Adrenal gland (tissue), 12 donors: Measurements from ENCODE around the gene MAN1C1. TPM values are rescaled to one million over a fixed set of nuclear protein-coding genes. Genes with fewer than 3 reads are reported as not detected.

Experiments
- DNase-seq, 7 donors: peaks; one replicate each; pipeline ENCODE4 v3.0.0-alpha.2; 2019 to 2020
- H3K27ac ChIP-seq, 5 donors: fragments of 200-600 bp; sonication (generic) in 4 of 5; 1 replicate in 3 of 5; 2 replicates in 2 of 5; pipeline versions ENCODE4 v1.5.1 to v1.8.0; 2016 to 2020; ENCODE audit warnings: mild to moderate bottlenecking in 1 of 5
- H3K27me3 ChIP-seq: fragments of 200-600 bp; 2 replicates; pipeline ENCODE4 v1.8.0; 2021
- H3K36me3 ChIP-seq, 2 donors: fragments of 200-600 bp; replicated peaks in 1 of 2; 1 replicate in 1 of 2; 2 replicates in 1 of 2; pipeline versions ENCODE4 v1.5.1 to v1.8.0; 2018 to 2022
- H3K4me1 ChIP-seq, 2 donors: fragments of 200-600 bp; replicated peaks in 1 of 2; 1 replicate in 1 of 2; 2 replicates in 1 of 2; pipeline versions ENCODE4 v1.5.1 to v1.8.0; 2018 to 2021
- H3K4me3 ChIP-seq, 4 donors: fragments of 200-600 bp; sonication (generic) in 3 of 4; one replicate each; pipeline ENCODE4 v1.5.1; 2016 to 2018
- H3K9me3 ChIP-seq, 3 donors: fragments of 200-600 bp; sonication (generic) in 1 of 3; replicated peaks in 1 of 3; 1 replicate in 2 of 3; 2 replicates in 1 of 3; pipeline versions ENCODE4 v1.5.1 to v1.8.0; 2016 to 2021
- CTCF ChIP-seq, 6 experiments: fragments of 450-650 bp in 4 of 6; fragments of 200-600 bp in 2 of 6; sonication (generic) in 1 of 6; IDR thresholded peaks; 1 replicate in 5 of 6; 2 replicates in 1 of 6; pipeline versions ENCODE4 v1.5.1 to v1.8.0; 2016 to 2021; ENCODE audit warnings: antibody characterized with exemption in 6 of 6, mild to moderate bottlenecking in 2 of 6, moderate library complexity in 1 of 6
- POLR2A ChIP-seq, 2 donors: fragments of 450-650 bp; IDR thresholded peaks; one replicate each; pipeline ENCODE4 v1.6.1; 2017; ENCODE audit warnings: antibody characterized with exemption in 2 of 2, mild to moderate bottlenecking in 2 of 2, moderate library complexity in 1 of 2
- WGBS, 4 donors: extraction: QIAGEN DNeasy Blood & Tissue Kit in 2 of 4; methylation state at CpG; one replicate each; pipeline versions ENCODE4 v1.1.5 to v1.1.7; 2013 to 2017; 5-methylcytosine and 5-hydroxymethylcytosine counted together
- intact Hi-C, 2 donors: fragments of 100-400 bp; cut with DNase I; formaldehyde crosslinking; loops; one replicate each; pipeline versions ENCODE4 v1.14.1 to v1.15.0; 2022 to 2023
- polyA plus RNA-seq, 3 donors: library from polyadenylated mRNA; stranded (reverse); fragments of 200-250 nt in 2 of 3; fragments of 350-450 nt in 1 of 3; fragmentation: Illumina TruSeq in 1 of 3; extraction: RNeasy Lipid Tissue Mini Kit (QIAGEN cat#74804) in 1 of 3; gene quantifications; one replicate each; pipeline ENCODE4 v1.2.3, GENCODE V29; 2013 to 2014
- total RNA-seq, 9 donors: library from RNA; depleted of rRNA in 4 of 9; stranded (reverse); fragments of >200 nt in 4 of 9; fragments of 120-200 nt in 1 of 9; fragmentation: NEBNext Ultra II Directional in 1 of 9; extraction: Animal tissue kit (Norgen Biotek cat#: 25700) in 1 of 9; gene quantifications; one replicate each; pipeline versions ENCODE4 v1.1.0 to v1.2.4, GENCODE V29; 2013 to 2023
- donor health status: healthy with polysubstance abuse.
- donor health status: Bipolar disorder and iron deficiency.
- donor health status: DM: yes; HTN: yes; CAD: no.
- donor health status: DM: no; HTN: no; CAD: no.
- donor health status: DM: no; HTN: no; CAD: no.
- donor health status: DM: yes; HTN: yes; CAD: no.

Gene MAN1C1
- total and polyA plus RNA-seq, 12 donors: 2.7 to 58.7 (median 27.7) TPM

DNA sequence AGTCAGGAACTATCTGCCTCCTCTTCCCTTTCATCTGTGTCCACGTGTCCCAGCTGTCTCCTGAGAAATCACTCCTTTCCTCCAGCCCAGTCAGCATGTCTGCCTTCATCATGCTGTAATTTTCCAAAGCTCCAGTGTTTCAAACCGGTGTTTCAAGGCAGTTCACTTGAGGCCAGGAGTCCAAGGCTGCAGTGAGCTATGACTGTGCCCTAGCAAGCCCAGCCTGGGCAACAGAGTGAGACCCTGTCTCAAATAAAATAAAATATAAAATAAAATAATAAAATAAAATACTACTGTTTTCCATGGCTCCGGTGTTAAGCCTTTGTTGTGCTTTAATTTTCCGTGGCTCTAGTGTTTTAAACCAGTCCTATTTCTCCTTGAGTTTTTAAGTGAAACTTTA lies 175.5 kb downstream of the MAN1C1 start:
- TF ChIP-seq CTCF (IDR thresholded peaks at IDR 0.05) (no peak), POLR2A (IDR thresholded peaks at IDR 0.05) (no peak)
- peak in 1 of 7 donors; percentile 47 for DNase-seq
- Histone ChIP-seq H3K4me1 (peaks cover 0 to 7% of the 10 kb centered on the region in 2 donors), H3K27me3 (no peaks in the 10 kb centered on the region), H3K27ac (no peak overlapping the region), H3K4me3 (no peak overlapping the region), H3K9me3 (no peaks in the 10 kb centered on the region), H3K36me3 (no peaks in the 10 kb centered on the region)
- 51 to 58% (median 56%) methylated on average over 4 of the region's 4 CpGs for WGBS, 4 donors
- intact Hi-C loops: loop anchor here in 1 of 2 donors (10.0 kb wide), 1 partner anchor 87 kb away; no protein-coding TSS in a partner anchor

- H3K27ac ChIP-seq: peak overlapping the region in 1 of 5 donors; percentile 61
- H3K36me3 ChIP-seq: no peaks in the 10 kb centered on the region
- intact Hi-C loops: loop anchor here in 1 of 2 donors (10.0 kb wide), 1 partner anchor 89 kb away; no protein-coding TSS in a partner anchor
- whole genome bisulfite sequencing, 4 donors: 57 to 87% (median 66%) methylated on average over 7 of the region's 7 CpGs
- H3K4me3 ChIP-seq: no peak overlapping the region
- TF ChIP-seq CTCF (IDR thresholded peaks at IDR 0.05) (no peak), POLR2A (IDR thresholded peaks at IDR 0.05) (no peak)
- no peak for DNase-seq
- H3K4me1 ChIP-seq: no peaks in the 10 kb centered on the region
- no peaks in the 10 kb centered on the region for H3K27me3 ChIP-seq
- H3K9me3 ChIP-seq: no peaks in the 10 kb centered on the region
Measured at GRCh38 chr1:25793585-25794170, 177.1 kb downstream of the MAN1C1 start.

DNA sequence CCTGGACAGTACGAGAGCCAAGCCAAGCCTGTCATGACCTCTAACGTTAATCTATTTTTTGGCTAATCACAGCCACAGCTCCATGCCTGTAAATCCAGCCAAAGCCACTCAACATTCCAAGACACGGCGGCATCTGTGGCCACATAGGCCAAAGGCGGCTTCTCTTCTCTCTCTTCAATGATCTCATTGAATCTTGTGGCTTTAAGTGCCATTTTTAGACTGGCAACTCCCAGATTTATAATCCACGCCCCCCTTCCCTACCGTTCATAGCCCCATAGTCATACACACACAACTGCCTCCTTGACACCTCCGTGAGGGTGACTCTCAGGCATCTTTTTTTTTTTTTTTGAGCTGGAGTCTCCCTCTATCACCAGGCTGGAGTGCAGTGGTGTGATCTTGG lies 177.7 kb downstream of the MAN1C1 start:
- intact Hi-C loops: loop anchor here in 1 of 2 donors (10.0 kb wide), 1 partner anchor 90 kb away; no protein-coding TSS in a partner anchor
- Histone ChIP-seq H3K27me3 (no peaks in the 10 kb centered on the region), H3K27ac (no peak overlapping the region), H3K4me3 (no peak overlapping the region), H3K36me3 (no peaks in the 10 kb centered on the region), H3K4me1 (peaks cover 0 to 2% of the 10 kb centered on the region in 2 donors), H3K9me3 (no peaks in the 10 kb centered on the region)
- no peak for DNase-seq
- 63 to 80% (median 67%) methylated on average over 8 of the region's 8 CpGs for WGBS, 4 donors
- TF ChIP-seq CTCF (IDR thresholded peaks at IDR 0.05) (no peak), POLR2A (IDR thresholded peaks at IDR 0.05) (no peak)

DNA sequence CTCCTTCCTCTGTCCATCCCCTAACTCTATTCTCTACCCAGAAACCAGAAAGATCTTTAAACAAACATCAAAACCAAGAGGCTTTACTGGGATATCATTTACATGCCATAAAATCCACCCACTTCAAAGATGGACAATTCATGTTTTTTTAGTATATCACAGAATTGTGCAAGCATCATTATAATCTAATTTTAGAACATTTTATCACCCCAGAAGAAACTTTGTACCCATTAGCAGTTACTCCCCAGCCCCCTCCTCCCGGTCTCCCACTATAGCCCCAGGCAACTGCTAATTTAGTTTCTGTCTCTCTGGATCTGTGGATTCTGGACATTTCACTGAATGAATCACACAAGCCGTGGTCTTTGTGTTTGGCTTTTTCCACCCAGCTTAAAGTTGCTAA lies 178.6 kb downstream of the MAN1C1 start:
- Histone ChIP-seq H3K36me3 (no peaks in the 10 kb centered on the region), H3K9me3 (no peaks in the 10 kb centered on the region), H3K27me3 (no peaks in the 10 kb centered on the region), H3K27ac (no peak overlapping the region), H3K4me3 (no peak overlapping the region), H3K4me1 (peaks cover 0 to 7% of the 10 kb centered on the region in 2 donors)
- TF ChIP-seq POLR2A (IDR thresholded peaks at IDR 0.05) (no peak), CTCF (IDR thresholded peaks at IDR 0.05) (no peak)
- intact Hi-C loops: loop anchor here (5.0 to 10.0 kb wide), 2 partner anchors 90 to 183 kb away; no protein-coding TSS in a partner anchor
- DNase-seq: no peak
- 81 to 88% (median 87%) methylated on average over 2 of the region's 2 CpGs for WGBS, 4 donors
